A549 (cell line): Measurements from ENCODE around the gene ITPR3.

ENCODE experiments used
- BHLHE40 ChIP-seq: IDR thresholded peaks from 2 replicates; pipeline ENCODE4 v1.6.1; 2012; ENCODE audit warnings: low read depth, low read length, inconsistent platforms
- EHMT2 ChIP-seq: fragments of 200-600 bp; sonication (generic); IDR thresholded peaks from 2 replicates; pipeline ENCODE4 v1.6.1; 2016; ENCODE audit warnings: antibody characterized with exemption, low read depth, mild to moderate bottlenecking, moderate library complexity
- EP300 ChIP-seq, 2 experiments: fragments of >200 bp; sonication (Bioruptor Twin); formaldehyde crosslinking; IDR thresholded peaks; 2 replicates in 1 of 2; 3 replicates in 1 of 2; pipeline ENCODE4 v1.6.1; 2016 to 2017
- RARB ChIP-seq: fragments of 250-450 bp; sonication (Bioruptor Pico); IDR thresholded peaks from 2 replicates; pipeline ENCODE4 v1.8.0; 2021; ENCODE audit warnings: mild to moderate bottlenecking, moderate library complexity
- ZFP36 ChIP-seq: fragments of 450-650 bp; IDR thresholded peaks from 2 replicates; pipeline ENCODE4 v1.6.1; 2014; ENCODE audit warnings: borderline replicate concordance; ENCODE audit not compliant: partially characterized antibody
- TF ChIP-seq, protein P1 (sequence below): fragments of >200 bp; sonication (Bioruptor Twin); formaldehyde crosslinking; IDR thresholded peaks from 3 replicates; pipeline ENCODE4 v1.5.1; 2016
- TF ChIP-seq, protein P2 (sequence below): fragments of 200-600 bp; sonication (generic); IDR thresholded peaks from 2 replicates; pipeline ENCODE4 v1.6.1; 2016; ENCODE audit warnings: antibody characterized with exemption, mild to moderate bottlenecking, moderate library complexity

DNA sequence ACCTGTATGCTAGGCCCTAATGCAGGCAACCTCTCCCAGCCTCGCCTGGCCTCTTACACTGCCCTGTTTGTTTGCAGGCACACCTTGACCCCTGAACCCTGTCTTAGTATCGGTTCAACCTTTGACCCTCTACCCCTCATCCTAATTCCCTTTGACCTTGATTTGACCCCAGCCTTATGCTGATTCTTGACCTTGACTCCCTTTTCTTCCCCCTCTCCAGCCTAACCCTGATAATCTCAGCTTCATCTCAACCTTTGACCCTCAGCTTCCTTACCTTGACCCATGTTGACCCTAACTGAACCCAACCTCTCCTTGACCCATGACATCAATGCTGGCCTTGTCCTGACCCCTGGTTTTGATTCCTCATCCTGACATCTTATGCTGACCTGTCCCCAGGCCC, 56.6 kb downstream of the ITPR3 start:
- TF ChIP-seq, protein P1, sequence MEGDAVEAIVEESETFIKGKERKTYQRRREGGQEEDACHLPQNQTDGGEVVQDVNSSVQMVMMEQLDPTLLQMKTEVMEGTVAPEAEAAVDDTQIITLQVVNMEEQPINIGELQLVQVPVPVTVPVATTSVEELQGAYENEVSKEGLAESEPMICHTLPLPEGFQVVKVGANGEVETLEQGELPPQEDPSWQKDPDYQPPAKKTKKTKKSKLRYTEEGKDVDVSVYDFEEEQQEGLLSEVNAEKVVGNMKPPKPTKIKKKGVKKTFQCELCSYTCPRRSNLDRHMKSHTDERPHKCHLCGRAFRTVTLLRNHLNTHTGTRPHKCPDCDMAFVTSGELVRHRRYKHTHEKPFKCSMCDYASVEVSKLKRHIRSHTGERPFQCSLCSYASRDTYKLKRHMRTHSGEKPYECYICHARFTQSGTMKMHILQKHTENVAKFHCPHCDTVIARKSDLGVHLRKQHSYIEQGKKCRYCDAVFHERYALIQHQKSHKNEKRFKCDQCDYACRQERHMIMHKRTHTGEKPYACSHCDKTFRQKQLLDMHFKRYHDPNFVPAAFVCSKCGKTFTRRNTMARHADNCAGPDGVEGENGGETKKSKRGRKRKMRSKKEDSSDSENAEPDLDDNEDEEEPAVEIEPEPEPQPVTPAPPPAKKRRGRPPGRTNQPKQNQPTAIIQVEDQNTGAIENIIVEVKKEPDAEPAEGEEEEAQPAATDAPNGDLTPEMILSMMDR = no peak
- TF ChIP-seq, protein P2, sequence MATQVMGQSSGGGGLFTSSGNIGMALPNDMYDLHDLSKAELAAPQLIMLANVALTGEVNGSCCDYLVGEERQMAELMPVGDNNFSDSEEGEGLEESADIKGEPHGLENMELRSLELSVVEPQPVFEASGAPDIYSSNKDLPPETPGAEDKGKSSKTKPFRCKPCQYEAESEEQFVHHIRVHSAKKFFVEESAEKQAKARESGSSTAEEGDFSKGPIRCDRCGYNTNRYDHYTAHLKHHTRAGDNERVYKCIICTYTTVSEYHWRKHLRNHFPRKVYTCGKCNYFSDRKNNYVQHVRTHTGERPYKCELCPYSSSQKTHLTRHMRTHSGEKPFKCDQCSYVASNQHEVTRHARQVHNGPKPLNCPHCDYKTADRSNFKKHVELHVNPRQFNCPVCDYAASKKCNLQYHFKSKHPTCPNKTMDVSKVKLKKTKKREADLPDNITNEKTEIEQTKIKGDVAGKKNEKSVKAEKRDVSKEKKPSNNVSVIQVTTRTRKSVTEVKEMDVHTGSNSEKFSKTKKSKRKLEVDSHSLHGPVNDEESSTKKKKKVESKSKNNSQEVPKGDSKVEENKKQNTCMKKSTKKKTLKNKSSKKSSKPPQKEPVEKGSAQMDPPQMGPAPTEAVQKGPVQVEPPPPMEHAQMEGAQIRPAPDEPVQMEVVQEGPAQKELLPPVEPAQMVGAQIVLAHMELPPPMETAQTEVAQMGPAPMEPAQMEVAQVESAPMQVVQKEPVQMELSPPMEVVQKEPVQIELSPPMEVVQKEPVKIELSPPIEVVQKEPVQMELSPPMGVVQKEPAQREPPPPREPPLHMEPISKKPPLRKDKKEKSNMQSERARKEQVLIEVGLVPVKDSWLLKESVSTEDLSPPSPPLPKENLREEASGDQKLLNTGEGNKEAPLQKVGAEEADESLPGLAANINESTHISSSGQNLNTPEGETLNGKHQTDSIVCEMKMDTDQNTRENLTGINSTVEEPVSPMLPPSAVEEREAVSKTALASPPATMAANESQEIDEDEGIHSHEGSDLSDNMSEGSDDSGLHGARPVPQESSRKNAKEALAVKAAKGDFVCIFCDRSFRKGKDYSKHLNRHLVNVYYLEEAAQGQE = no peak
- TF ChIP-seq BHLHE40 (no peak), EHMT2 (no peak), EP300 (IDR thresholded peaks at IDR 0.05) (no peak), RARB (no peak), ZFP36 (no peak)
